ENCODE measurements around the gene CALCOCO1. TPM values are rescaled to one million over a fixed set of nuclear protein-coding genes. Genes with fewer than 3 reads are reported as not detected.

The CALCOCO1 gene
- total and polyA plus RNA-seq, 2 of the 13 experiments (the other 11 are each of a cell fraction or from before 2014, with no cell fraction given), result 7.7 to 47.7 TPM

GRCh38 chr12:53725824-53726223, 1.4 kb downstream of the CALCOCO1 start:
- in situ Hi-C loops (cut with HindIII; ENCODE audit: extremely low pct_ligation_motif_present, low pct_unique_long_range_greater_than_20kb) (no loop called here), intact Hi-C loops (cut with micrococcal nuclease; ENCODE audit: unreplicated experiment) (loop anchor here (2.0 kb wide), 1 partner anchor 21 kb away; no protein-coding TSS in a partner anchor)
- peak overlapping the region in 1 of 3 experiments; percentile 81; a peak in 2 of 6 replicates for H3K4me3 ChIP-seq (replicated peaks in 1 of 3; ENCODE audit: insufficient read depth in 1 of 3, low read depth in 2 of 3, low read length in 3 of 3)
- no peak for TF ChIP-seq ZNF367 (CRISPR knock-in tag; IDR thresholded peaks at IDR 0.05; ENCODE audit: borderline replicate concordance)
- TF ChIP-seq SP5 (CRISPR knock-in tag; IDR thresholded peaks at IDR 0.05; ENCODE audit: borderline replicate concordance, low read depth), result no peak
- TF ChIP-seq MXD3 (CRISPR knock-in tag; IDR thresholded peaks at IDR 0.05), result no peak
- TF ChIP-seq ATF2 (CRISPR knock-in tag; IDR thresholded peaks at IDR 0.05), result no peak
- TF ChIP-seq SNAI1 (CRISPR knock-in tag; IDR thresholded peaks at IDR 0.05; ENCODE audit: borderline replicate concordance), result no peak
- no peak for TF ChIP-seq EHMT2 (IDR thresholded peaks at IDR 0.05; ENCODE audit: borderline replicate concordance, low read depth, low read length)
- no peak for TF ChIP-seq SCMH1 (CRISPR knock-in tag; IDR thresholded peaks at IDR 0.05; ENCODE audit: borderline replicate concordance)
- no peak for TF ChIP-seq ZNF747 (CRISPR knock-in tag; IDR thresholded peaks at IDR 0.05; ENCODE audit: borderline replicate concordance)
- H2AFZ ChIP-seq (ENCODE audit: low read length), result no peak overlapping the region
- H3K36me3 ChIP-seq (replicated peaks in 1 of 2; ENCODE audit: control insufficient read depth in 1 of 2, insufficient read depth in 2 of 2, low read length in 2 of 2), result peaks cover 0 to 5% of the 10 kb centered on the region in 2 experiments; a peak in 2 of 5 replicates
- FAIRE-seq (no peak), DNase-seq (ENCODE audit: low spot score) (no peak), ATAC-seq (no peak)
- POLR2A ChIA-PET, result no interaction called here
- peaks cover 16% of the 10 kb centered on the region for H3K4me1 ChIP-seq (ENCODE audit: insufficient read depth, low read length)
- no peaks in the 10 kb centered on the region for H3K27me3 ChIP-seq (ENCODE audit: control insufficient read depth in 1 of 2, insufficient read depth in 2 of 2, low read length in 2 of 2)
- WGBS (ENCODE audit: low lambda C conversion rate), result 54% methylated on average over 4 of the region's 4 CpGs
- no TSS peak for BruUV-seq (replicated peaks)
- H3K27ac ChIP-seq (ENCODE audit: extremely low read length, insufficient read depth, low read length), result no peak overlapping the region
- H3K79me2 ChIP-seq (ENCODE audit: insufficient read depth, low read length), result no peaks in the 10 kb centered on the region
- H4K20me1 ChIP-seq (ENCODE audit: insufficient read depth, low read length), result no peaks in the 10 kb centered on the region
- no peak overlapping the region for H3K9ac ChIP-seq (ENCODE audit: insufficient read depth, low read depth, low read length)
- no peaks in the 10 kb centered on the region for H3K9me3 ChIP-seq (ENCODE audit: low read length)
- H3K4me2 ChIP-seq (ENCODE audit: low read depth, low read length), result peak overlapping the region; percentile 82
- CTCF ChIA-PET (ENCODE audit: low intra/inter-chr PET ratio, low total read pairs), result no interaction called here

Measured in HepG2 (cell line).